ENCODE data around the gene C15orf62.

C15orf62 gene

GRCh38 chr15:40723919-40724318 is 45.9 kb upstream of the C15orf62 start:
- no peak overlapping the region for H3K9ac ChIP-seq (ENCODE audit: low read length)
- no peak overlapping the region for H4K12ac ChIP-seq (ENCODE audit: low read depth, low read length)
- peaks cover 15 to 19% of the 10 kb centered on the region in 2 experiments for H3K36me3 ChIP-seq (ENCODE audit: control insufficient read depth in 1 of 2, insufficient read depth in 2 of 2, low read length in 2 of 2)
- H2BK120ac ChIP-seq (ENCODE audit: insufficient read depth, low read length, poor library complexity), result no peak overlapping the region
- H3K4ac ChIP-seq (ENCODE audit: low read depth, low read length), result no peak overlapping the region
- H3K79me2 ChIP-seq (ENCODE audit: control insufficient read depth, insufficient read depth, low read length, poor library complexity), result no peaks in the 10 kb centered on the region
- no peak overlapping the region for H4K8ac ChIP-seq (ENCODE audit: low read depth, low read length)
- no peak overlapping the region for H4K91ac ChIP-seq (ENCODE audit: low read depth, low read length)
- H3K27me3 ChIP-seq (ENCODE audit: insufficient read depth, low read length), result no peaks in the 10 kb centered on the region
- H2AFZ ChIP-seq (ENCODE audit: insufficient read depth, low read length, poor library complexity), result no peak overlapping the region
- no peak overlapping the region for H2BK12ac ChIP-seq (ENCODE audit: low read length)
- DNase-seq, result no peak
- H3K4me3 ChIP-seq (ENCODE audit: low read depth, low read length), result no peak overlapping the region
- no peaks in the 10 kb centered on the region for H3K79me1 ChIP-seq (ENCODE audit: low read length)
- no peak overlapping the region for H2AK5ac ChIP-seq (ENCODE audit: low read length)
- WGBS (ENCODE audit: extremely low coverage, insufficient coverage, insufficient read length), result no CpG with 5 or more reads among the region's 2 CpGs
- no peak overlapping the region for H3K14ac ChIP-seq (ENCODE audit: low read length)
- no peak overlapping the region for H2BK5ac ChIP-seq (ENCODE audit: low read depth, low read length, poor library complexity)
- no peak overlapping the region for H3K4me2 ChIP-seq (ENCODE audit: low read length)
- H3K23ac ChIP-seq (ENCODE audit: low read length), result no peak overlapping the region
- H3K9me3 ChIP-seq (ENCODE audit: insufficient read depth, low read depth, low read length), result no peaks in the 10 kb centered on the region
- no peak overlapping the region for H3K27ac ChIP-seq (ENCODE audit: low read depth, low read length)
- no peak overlapping the region for H3K18ac ChIP-seq (ENCODE audit: low read length)
- no peaks in the 10 kb centered on the region for H3K4me1 ChIP-seq (ENCODE audit: control insufficient read depth in 1 of 2, insufficient read depth in 2 of 2, low read length in 2 of 2)

GRCh38 chr15:40731034-40731433 is 38.7 kb upstream of the C15orf62 start:
- Histone ChIP-seq H4K91ac (ENCODE audit: low read depth, low read length) (no peak overlapping the region), H3K79me1 (ENCODE audit: low read length) (no peaks in the 10 kb centered on the region), H3K4me1 (ENCODE audit: control insufficient read depth in 1 of 2, insufficient read depth in 2 of 2, low read length in 2 of 2) (no peaks in the 10 kb centered on the region), H3K27me3 (ENCODE audit: insufficient read depth, low read length) (no peaks in the 10 kb centered on the region), H4K8ac (ENCODE audit: low read depth, low read length) (no peak overlapping the region), H3K14ac (ENCODE audit: low read length) (no peak overlapping the region), H3K36me3 (ENCODE audit: control insufficient read depth in 1 of 2, insufficient read depth in 2 of 2, low read length in 2 of 2) (peaks cover 24 to 35% of the 10 kb centered on the region in 2 experiments), H3K9me3 (ENCODE audit: insufficient read depth, low read depth, low read length) (no peaks in the 10 kb centered on the region), H3K79me2 (ENCODE audit: control insufficient read depth, insufficient read depth, low read length, poor library complexity) (no peaks in the 10 kb centered on the region), H2BK120ac (ENCODE audit: insufficient read depth, low read length, poor library complexity) (no peak overlapping the region), H3K4ac (ENCODE audit: low read depth, low read length) (no peak overlapping the region), H3K23ac (ENCODE audit: low read length) (no peak overlapping the region), H3K4me3 (ENCODE audit: low read depth, low read length) (no peak overlapping the region), H4K12ac (ENCODE audit: low read depth, low read length) (no peak overlapping the region), H3K18ac (ENCODE audit: low read length) (no peak overlapping the region), H2BK5ac (ENCODE audit: low read depth, low read length, poor library complexity) (no peak overlapping the region), H2AK5ac (ENCODE audit: low read length) (no peak overlapping the region), H3K4me2 (ENCODE audit: low read length) (no peak overlapping the region), H2BK12ac (ENCODE audit: low read length) (no peak overlapping the region), H3K9ac (ENCODE audit: low read length) (no peak overlapping the region), H3K27ac (ENCODE audit: low read depth, low read length) (no peak overlapping the region), H2AFZ (ENCODE audit: insufficient read depth, low read length, poor library complexity) (no peak overlapping the region)
- no peak for DNase-seq
- WGBS (ENCODE audit: extremely low coverage, insufficient coverage, insufficient read length), result no CpG with 5 or more reads among the region's 3 CpGs

- Histone ChIP-seq H3K4ac (ENCODE audit: low read depth, low read length) (no peak overlapping the region), H2BK12ac (ENCODE audit: low read length) (no peak overlapping the region), H3K4me3 (ENCODE audit: low read depth, low read length) (no peak overlapping the region), H3K27me3 (ENCODE audit: insufficient read depth, low read length) (no peaks in the 10 kb centered on the region), H3K23ac (ENCODE audit: low read length) (no peak overlapping the region), H2AK5ac (ENCODE audit: low read length) (no peak overlapping the region), H3K18ac (ENCODE audit: low read length) (no peak overlapping the region), H3K79me2 (ENCODE audit: control insufficient read depth, insufficient read depth, low read length, poor library complexity) (no peaks in the 10 kb centered on the region), H2AFZ (ENCODE audit: insufficient read depth, low read length, poor library complexity) (no peak overlapping the region), H3K36me3 (ENCODE audit: control insufficient read depth in 1 of 2, insufficient read depth in 2 of 2, low read length in 2 of 2) (peaks cover 33 to 61% of the 10 kb centered on the region in 2 experiments), H4K12ac (ENCODE audit: low read depth, low read length) (no peak overlapping the region), H3K4me1 (ENCODE audit: control insufficient read depth in 1 of 2, insufficient read depth in 2 of 2, low read length in 2 of 2) (no peaks in the 10 kb centered on the region), H4K91ac (ENCODE audit: low read depth, low read length) (no peak overlapping the region), H2BK5ac (ENCODE audit: low read depth, low read length, poor library complexity) (no peak overlapping the region), H3K27ac (ENCODE audit: low read depth, low read length) (no peak overlapping the region), H3K14ac (ENCODE audit: low read length) (no peak overlapping the region), H3K9ac (ENCODE audit: low read length) (no peak overlapping the region), H4K8ac (ENCODE audit: low read depth, low read length) (no peak overlapping the region), H3K9me3 (ENCODE audit: insufficient read depth, low read depth, low read length) (no peaks in the 10 kb centered on the region), H3K4me2 (ENCODE audit: low read length) (no peak overlapping the region), H3K79me1 (ENCODE audit: low read length) (no peaks in the 10 kb centered on the region), H2BK120ac (ENCODE audit: insufficient read depth, low read length, poor library complexity) (no peak overlapping the region)
- WGBS (ENCODE audit: extremely low coverage, insufficient coverage, insufficient read length), result no CpG with 5 or more reads among the region's 4 CpGs
- no peak for DNase-seq
These were observed 33.2 kb upstream of the C15orf62 start for GRCh38 chr15:40736575-40736974.

- Histone ChIP-seq H2AK5ac (ENCODE audit: low read length) (no peak overlapping the region), H3K79me1 (ENCODE audit: low read length) (no peaks in the 10 kb centered on the region), H3K18ac (ENCODE audit: low read length) (no peak overlapping the region), H3K27ac (ENCODE audit: low read depth, low read length) (no peak overlapping the region), H3K36me3 (ENCODE audit: control insufficient read depth in 1 of 2, insufficient read depth in 2 of 2, low read length in 2 of 2) (peaks cover 34 to 58% of the 10 kb centered on the region in 2 experiments), H4K8ac (ENCODE audit: low read depth, low read length) (no peak overlapping the region), H3K4me2 (ENCODE audit: low read length) (no peak overlapping the region), H3K4me3 (ENCODE audit: low read depth, low read length) (no peak overlapping the region), H3K4ac (ENCODE audit: low read depth, low read length) (no peak overlapping the region), H4K12ac (ENCODE audit: low read depth, low read length) (no peak overlapping the region), H3K27me3 (ENCODE audit: insufficient read depth, low read length) (no peaks in the 10 kb centered on the region), H3K23ac (ENCODE audit: low read length) (no peak overlapping the region), H2BK12ac (ENCODE audit: low read length) (no peak overlapping the region), H3K14ac (ENCODE audit: low read length) (no peak overlapping the region), H2AFZ (ENCODE audit: insufficient read depth, low read length, poor library complexity) (no peak overlapping the region), H3K9ac (ENCODE audit: low read length) (no peak overlapping the region), H2BK5ac (ENCODE audit: low read depth, low read length, poor library complexity) (no peak overlapping the region), H3K79me2 (ENCODE audit: control insufficient read depth, insufficient read depth, low read length, poor library complexity) (no peaks in the 10 kb centered on the region), H3K4me1 (ENCODE audit: control insufficient read depth in 1 of 2, insufficient read depth in 2 of 2, low read length in 2 of 2) (no peaks in the 10 kb centered on the region), H4K91ac (ENCODE audit: low read depth, low read length) (no peak overlapping the region), H2BK120ac (ENCODE audit: insufficient read depth, low read length, poor library complexity) (no peak overlapping the region), H3K9me3 (ENCODE audit: insufficient read depth, low read depth, low read length) (no peaks in the 10 kb centered on the region)
- no peak for DNase-seq
- no CpG with 5 or more reads among the region's 3 CpGs for WGBS (ENCODE audit: extremely low coverage, insufficient coverage, insufficient read length)
These were observed 32.7 kb upstream of the C15orf62 start for GRCh38 chr15:40737048-40737447.

Measured in trophoblast cell (in vitro differentiated cells and primary cell).